Mesothelial cell of epicardium (in vitro differentiated cells): ENCODE measurements around the gene MAD1L1. TPM values are rescaled to one million over a fixed set of nuclear protein-coding genes. Genes with fewer than 3 reads are reported as not detected.

ENCODE experiments used
- DNase-seq, 2 experiments: peaks; one replicate each; pipeline ENCODE4 v3.0.0; 2021; ENCODE audit warnings: low spot score in 2 of 2; ENCODE audit not compliant: unreplicated experiment in 2 of 2
- H3K27ac Mint-ChIP-seq: 2 replicates; pipeline ENCODE4 v1.8.0; 2021; ENCODE audit warnings: mixed read lengths
- H3K27me3 Mint-ChIP-seq: 2 replicates; pipeline ENCODE4 v1.8.0; 2021; ENCODE audit warnings: low read depth, mixed read lengths
- H3K36me3 Mint-ChIP-seq: 2 replicates; pipeline ENCODE4 v1.8.0; 2021; ENCODE audit warnings: mixed read lengths
- H3K4me1 Mint-ChIP-seq: 2 replicates; pipeline ENCODE4 v1.8.0; 2021; ENCODE audit warnings: mixed read lengths
- H3K4me3 Mint-ChIP-seq: 2 replicates; pipeline ENCODE4 v1.8.0; 2021; ENCODE audit warnings: mild to moderate bottlenecking, moderate library complexity, mixed read lengths
- H3K9me3 Mint-ChIP-seq: 2 replicates; pipeline ENCODE4 v1.8.0; 2021; ENCODE audit warnings: mixed read lengths
- total RNA-seq: library from RNA; stranded (reverse); gene quantifications from 3 replicates; pipeline ENCODE4 v1.2.1, GENCODE V29; 2021
- TF ChIP-seq, protein P1 (sequence below): fragments of 200-600 bp; sonication (generic); IDR thresholded peaks from one replicate; pipeline ENCODE4 v1.5.0; 2021; ENCODE audit warnings: antibody characterized with exemption; ENCODE audit not compliant: unreplicated experiment

The MAD1L1 gene
- total RNA-seq, 1 donor from 2014 or later: 45.0 TPM

GRCh38 chr7:2044311-2044882, 188.3 kb downstream of the MAD1L1 start:
- peaks cover 17% of the 10 kb centered on the region for H3K4me1 Mint-ChIP-seq
- TF ChIP-seq, protein P1, sequence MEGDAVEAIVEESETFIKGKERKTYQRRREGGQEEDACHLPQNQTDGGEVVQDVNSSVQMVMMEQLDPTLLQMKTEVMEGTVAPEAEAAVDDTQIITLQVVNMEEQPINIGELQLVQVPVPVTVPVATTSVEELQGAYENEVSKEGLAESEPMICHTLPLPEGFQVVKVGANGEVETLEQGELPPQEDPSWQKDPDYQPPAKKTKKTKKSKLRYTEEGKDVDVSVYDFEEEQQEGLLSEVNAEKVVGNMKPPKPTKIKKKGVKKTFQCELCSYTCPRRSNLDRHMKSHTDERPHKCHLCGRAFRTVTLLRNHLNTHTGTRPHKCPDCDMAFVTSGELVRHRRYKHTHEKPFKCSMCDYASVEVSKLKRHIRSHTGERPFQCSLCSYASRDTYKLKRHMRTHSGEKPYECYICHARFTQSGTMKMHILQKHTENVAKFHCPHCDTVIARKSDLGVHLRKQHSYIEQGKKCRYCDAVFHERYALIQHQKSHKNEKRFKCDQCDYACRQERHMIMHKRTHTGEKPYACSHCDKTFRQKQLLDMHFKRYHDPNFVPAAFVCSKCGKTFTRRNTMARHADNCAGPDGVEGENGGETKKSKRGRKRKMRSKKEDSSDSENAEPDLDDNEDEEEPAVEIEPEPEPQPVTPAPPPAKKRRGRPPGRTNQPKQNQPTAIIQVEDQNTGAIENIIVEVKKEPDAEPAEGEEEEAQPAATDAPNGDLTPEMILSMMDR: no peak
- peaks cover 25% of the 10 kb centered on the region for H3K36me3 Mint-ChIP-seq
- peaks cover 4% of the 10 kb centered on the region for H3K9me3 Mint-ChIP-seq
- H3K4me3 Mint-ChIP-seq: no peak overlapping the region
- DNase-seq: peak in 1 of 2 experiments; percentile 13
- H3K27me3 Mint-ChIP-seq: no peaks in the 10 kb centered on the region
- H3K27ac Mint-ChIP-seq: no peak overlapping the region

DNA sequence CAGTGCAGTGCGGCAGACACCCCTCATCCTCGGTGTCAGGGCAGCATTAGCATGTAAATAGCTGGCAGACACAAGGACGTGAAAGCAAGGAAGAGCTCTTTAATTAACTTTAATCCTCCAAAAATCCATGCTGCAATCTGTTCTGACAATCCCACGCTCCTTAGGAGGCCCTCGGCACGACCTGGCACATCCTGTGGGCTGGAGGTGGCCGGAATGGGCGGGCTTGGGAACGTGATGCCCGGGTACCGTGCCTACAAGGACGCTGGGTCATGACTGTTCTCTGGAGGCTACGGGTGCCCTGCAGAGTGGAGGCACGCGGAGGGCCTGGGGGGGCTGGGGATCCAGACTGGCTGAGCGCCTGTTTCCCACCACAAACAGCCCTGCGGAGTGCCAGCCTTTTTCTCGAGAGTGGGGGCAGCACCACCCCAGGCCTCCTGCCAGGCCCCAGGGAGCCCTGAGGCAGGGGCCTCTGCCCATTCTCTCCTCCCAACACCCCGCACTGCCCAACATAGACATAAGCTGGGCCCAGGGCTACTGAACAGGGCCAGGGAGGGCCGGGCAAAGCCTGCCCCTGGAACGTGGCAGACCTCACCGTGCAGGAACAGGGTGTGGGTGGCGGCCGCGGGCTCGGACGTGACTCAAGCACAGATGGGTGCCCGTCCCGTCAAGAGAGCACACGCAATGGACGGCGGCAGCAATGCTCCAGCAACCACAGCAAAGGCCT, 189.3 kb downstream of the MAD1L1 start:
- TF ChIP-seq, protein P1: no peak
- DNase-seq: peak in 1 of 2 experiments; percentile 12
- peaks cover 25% of the 10 kb centered on the region for H3K36me3 Mint-ChIP-seq
- H3K9me3 Mint-ChIP-seq: peaks cover 4% of the 10 kb centered on the region
- H3K27me3 Mint-ChIP-seq: no peaks in the 10 kb centered on the region
- peaks cover 9% of the 10 kb centered on the region for H3K4me1 Mint-ChIP-seq
- no peak overlapping the region for H3K4me3 Mint-ChIP-seq
- no peak overlapping the region for H3K27ac Mint-ChIP-seq

GRCh38 chr7:2042650-2043049, 190.1 kb downstream of the MAD1L1 start:
- Mint-ChIP-seq H3K4me3 (no peak overlapping the region), H3K27ac (no peak overlapping the region)

DNA sequence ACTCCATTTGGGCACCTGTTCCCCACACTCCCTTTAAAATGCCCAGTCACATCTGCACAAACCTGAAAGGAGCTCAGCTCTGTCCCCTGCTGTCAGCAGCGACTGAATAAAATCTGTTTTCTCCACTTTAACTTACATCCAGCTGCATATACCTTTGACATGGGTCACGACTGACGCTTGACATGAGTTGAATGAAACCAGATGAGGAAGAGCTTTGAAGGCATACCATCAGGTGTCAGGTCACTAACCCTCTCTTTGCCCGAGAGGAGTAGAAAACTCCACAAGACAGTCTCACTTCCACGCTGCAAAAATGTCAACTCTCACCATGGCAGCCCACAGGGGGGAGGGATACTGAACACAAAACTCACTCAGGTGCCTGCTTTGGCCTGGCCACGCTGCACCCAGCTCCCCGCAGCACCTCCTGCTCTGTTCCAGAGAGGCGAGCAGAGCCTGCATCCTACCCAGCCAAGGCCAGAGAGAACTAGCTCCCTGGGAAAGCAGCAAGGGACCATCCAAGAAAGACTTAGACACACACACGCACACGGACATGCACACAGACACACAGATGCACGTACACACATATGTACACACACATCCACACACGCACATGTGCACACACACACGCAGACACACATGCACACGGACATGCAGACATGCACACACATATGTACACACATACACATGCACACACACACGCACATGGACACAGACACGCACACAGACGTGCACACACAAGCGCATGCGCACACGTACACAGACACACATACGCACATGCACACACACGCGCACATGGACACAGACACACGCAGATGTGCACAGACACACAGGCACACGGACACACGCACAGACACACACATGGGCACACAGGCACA, 191.0 kb downstream of the MAD1L1 start:
- no peak overlapping the region for H3K4me3 Mint-ChIP-seq
- peaks cover 28% of the 10 kb centered on the region for H3K36me3 Mint-ChIP-seq
- peaks cover 10% of the 10 kb centered on the region for H3K4me1 Mint-ChIP-seq
- DNase-seq: peak in 1 of 2 experiments; percentile 6
- H3K9me3 Mint-ChIP-seq: peaks cover 4% of the 10 kb centered on the region
- H3K27ac Mint-ChIP-seq: no peak overlapping the region
- no peaks in the 10 kb centered on the region for H3K27me3 Mint-ChIP-seq
- TF ChIP-seq, protein P1: no peak

More at GRCh38 chr7:2042650-2043049, 190.1 kb downstream of the MAD1L1 start:
- TF ChIP-seq, protein P1: no peak
- no peaks in the 10 kb centered on the region for H3K27me3 Mint-ChIP-seq
- peak in 1 of 2 experiments; percentile 11 for DNase-seq
- H3K4me1 Mint-ChIP-seq: peaks cover 11% of the 10 kb centered on the region
- peaks cover 4% of the 10 kb centered on the region for H3K9me3 Mint-ChIP-seq
- H3K36me3 Mint-ChIP-seq: peaks cover 26% of the 10 kb centered on the region

DNA sequence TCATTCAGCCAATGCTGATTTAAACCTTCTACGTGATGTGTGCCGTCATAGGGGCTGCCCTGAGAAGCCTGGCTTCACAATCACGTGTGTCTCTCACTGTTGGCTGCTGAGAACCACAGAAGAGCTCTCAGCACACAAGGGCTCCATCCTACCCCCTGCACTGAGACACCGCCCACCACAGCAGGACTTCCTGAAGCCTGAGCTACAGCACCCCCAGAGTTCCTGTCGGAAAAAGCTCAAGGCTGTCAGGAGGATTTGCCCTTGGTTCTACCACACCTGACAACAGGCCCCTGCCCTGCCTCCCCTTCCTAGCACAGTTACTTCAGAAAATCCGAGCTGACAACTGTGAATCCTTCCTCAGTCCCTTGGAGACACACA, 191.9 kb downstream of the MAD1L1 start:
- DNase-seq: peak in 1 of 2 experiments; percentile 4
- Mint-ChIP-seq H3K4me3 (no peak overlapping the region), H3K36me3 (peaks cover 28% of the 10 kb centered on the region), H3K4me1 (peaks cover 10% of the 10 kb centered on the region), H3K9me3 (peaks cover 4% of the 10 kb centered on the region), H3K27me3 (no peaks in the 10 kb centered on the region), H3K27ac (no peak overlapping the region)
- TF ChIP-seq, protein P1: no peak
